ENCODE measurements around the gene RGS9BP. TPM values are rescaled to one million over a fixed set of nuclear protein-coding genes. Genes with fewer than 3 reads are reported as not detected.

The RGS9BP gene
- total and polyA plus RNA-seq, 11 donors: 0.83 to 11.2 (median 4.2) TPM

GRCh38 chr19:32631381-32631780 is 44.3 kb upstream of the RGS9BP start:
- ATAC-seq (peak in 1 of 4 donors; percentile 36), DNase-seq (no peak)
- Histone ChIP-seq H3K36me3 (peaks cover 0 to 80% (median 68%) of the 10 kb centered on the region in 9 donors), H3K27me3 (no peaks in the 10 kb centered on the region), H3K9me3 (no peaks in the 10 kb centered on the region), H3K4me3 (no peak overlapping the region), H3K27ac (no peak overlapping the region), H3K4me1 (peaks cover 0 to 16% (median 3%) of the 10 kb centered on the region in 12 donors)
- intact Hi-C loops (cut with DNase I): no loop called here
- WGBS, 4 donors: 87 to 92% (median 89%) methylated on average over 13 to 15 of the region's 15 CpGs
- TF ChIP-seq, protein P1, sequence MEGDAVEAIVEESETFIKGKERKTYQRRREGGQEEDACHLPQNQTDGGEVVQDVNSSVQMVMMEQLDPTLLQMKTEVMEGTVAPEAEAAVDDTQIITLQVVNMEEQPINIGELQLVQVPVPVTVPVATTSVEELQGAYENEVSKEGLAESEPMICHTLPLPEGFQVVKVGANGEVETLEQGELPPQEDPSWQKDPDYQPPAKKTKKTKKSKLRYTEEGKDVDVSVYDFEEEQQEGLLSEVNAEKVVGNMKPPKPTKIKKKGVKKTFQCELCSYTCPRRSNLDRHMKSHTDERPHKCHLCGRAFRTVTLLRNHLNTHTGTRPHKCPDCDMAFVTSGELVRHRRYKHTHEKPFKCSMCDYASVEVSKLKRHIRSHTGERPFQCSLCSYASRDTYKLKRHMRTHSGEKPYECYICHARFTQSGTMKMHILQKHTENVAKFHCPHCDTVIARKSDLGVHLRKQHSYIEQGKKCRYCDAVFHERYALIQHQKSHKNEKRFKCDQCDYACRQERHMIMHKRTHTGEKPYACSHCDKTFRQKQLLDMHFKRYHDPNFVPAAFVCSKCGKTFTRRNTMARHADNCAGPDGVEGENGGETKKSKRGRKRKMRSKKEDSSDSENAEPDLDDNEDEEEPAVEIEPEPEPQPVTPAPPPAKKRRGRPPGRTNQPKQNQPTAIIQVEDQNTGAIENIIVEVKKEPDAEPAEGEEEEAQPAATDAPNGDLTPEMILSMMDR (IDR thresholded peaks at IDR 0.05): peak in 1 of 12 donors; percentile 8
- no peak for TF ChIP-seq POLR2A (IDR thresholded peaks at IDR 0.05)

DNA sequence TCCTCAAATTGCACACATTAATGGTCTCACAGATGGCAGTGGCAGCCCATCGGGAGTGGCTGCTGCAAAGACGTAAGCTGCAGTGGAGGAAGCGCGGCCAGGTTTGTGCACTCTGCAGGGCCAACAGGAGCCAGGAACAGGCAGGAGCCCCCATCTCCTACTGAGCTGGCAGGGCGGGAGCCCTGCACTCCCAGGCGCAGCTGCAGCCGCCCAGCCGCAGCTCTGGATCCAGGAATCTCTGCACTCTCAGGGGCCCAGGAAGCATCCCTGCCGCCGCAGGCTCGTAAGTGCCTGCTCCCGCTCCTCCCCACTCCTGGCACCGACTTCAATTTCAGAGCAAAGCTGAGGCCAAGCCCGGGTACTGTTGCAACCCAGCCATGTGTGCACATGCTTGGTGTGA is 38.2 kb upstream of the RGS9BP start:
- ATAC-seq (no peak), DNase-seq (no peak)
- TF ChIP-seq POLR2A (IDR thresholded peaks at IDR 0.05): no peak
- TF ChIP-seq, protein P1 (IDR thresholded peaks at IDR 0.05): no peak
- intact Hi-C loops (cut with DNase I): no loop called here
- H3K36me3 ChIP-seq: peaks cover 0 to 89% (median 78%) of the 10 kb centered on the region in 9 donors
- H3K4me1 ChIP-seq: no peaks in the 10 kb centered on the region
- no peak overlapping the region for H3K27ac ChIP-seq
- H3K4me3 ChIP-seq: no peak overlapping the region
- 88 to 95% (median 90%) methylated on average over 5 to 14 of the region's 14 CpGs for WGBS, 4 donors
- H3K27me3 ChIP-seq: no peaks in the 10 kb centered on the region
- H3K9me3 ChIP-seq: no peaks in the 10 kb centered on the region

- Histone ChIP-seq H3K4me1 (no peaks in the 10 kb centered on the region), H3K27me3 (no peaks in the 10 kb centered on the region), H3K9me3 (no peaks in the 10 kb centered on the region), H3K27ac (no peak overlapping the region), H3K4me3 (no peak overlapping the region), H3K36me3 (peaks cover 0 to 95% (median 82%) of the 10 kb centered on the region in 9 donors)
- no peak for TF ChIP-seq POLR2A (IDR thresholded peaks at IDR 0.05)
- TF ChIP-seq, protein P1 (IDR thresholded peaks at IDR 0.05): no peak
- intact Hi-C loops (cut with DNase I): no loop called here
- ATAC-seq (peak in 1 of 4 donors; percentile 37), DNase-seq (no peak)
- 98 to 100% (median 99%) methylated on average over 11 to 13 of the region's 13 CpGs for WGBS, 4 donors
Observed at GRCh38 chr19:32638625-32639024, 37.0 kb upstream of the RGS9BP start.

DNA sequence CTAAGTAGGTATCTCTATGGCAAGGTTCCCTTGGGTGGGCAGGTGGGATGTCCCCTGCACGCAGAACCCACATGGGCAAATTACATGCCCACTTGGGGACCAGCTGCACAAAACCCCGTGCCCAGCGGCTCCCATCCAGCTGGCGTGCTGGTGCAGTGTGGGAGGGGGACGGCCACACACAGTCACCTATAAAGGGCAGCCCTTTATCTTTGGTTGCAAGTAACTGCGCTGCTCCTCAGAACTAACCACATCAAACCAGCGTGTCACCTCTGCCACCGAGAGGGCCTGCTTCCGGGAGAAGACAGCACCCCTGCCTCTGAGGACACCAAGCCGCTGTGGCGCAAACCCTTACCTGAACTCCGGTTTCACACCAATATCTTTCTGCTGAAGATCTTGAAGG is 32.9 kb upstream of the RGS9BP start:
- no peaks in the 10 kb centered on the region for H3K4me1 ChIP-seq
- peaks cover 2 to 95% (median 86%) of the 10 kb centered on the region in 9 donors for H3K36me3 ChIP-seq
- intact Hi-C loops (cut with DNase I): no loop called here
- no peak overlapping the region for H3K4me3 ChIP-seq
- DNase-seq (no peak), ATAC-seq (no peak)
- WGBS, 4 donors: 86 to 91% (median 86%) methylated on average over 12 of the region's 12 CpGs
- no peak overlapping the region for H3K27ac ChIP-seq
- TF ChIP-seq POLR2A (IDR thresholded peaks at IDR 0.05): no peak
- TF ChIP-seq, protein P1 (IDR thresholded peaks at IDR 0.05): no peak
- H3K27me3 ChIP-seq: no peaks in the 10 kb centered on the region
- no peaks in the 10 kb centered on the region for H3K9me3 ChIP-seq

Measured in heart left ventricle (tissue), 16 donors.